ENCODE measurements around the gene CEBPZ.
A peak's percentile ranks its signal among the peaks of the same experiment; 100 is the strongest.
"Not testable (repeated sequence)": the region's sequence is repeated elsewhere in the genome, so short reads cannot be mapped to it uniquely, and the experiment has no call there.

Gene CEBPZ

GRCh38 chr2:37230581-37230980 is 815 bp downstream of the CEBPZ start:
- intact Hi-C loops (cut with DNase I; ENCODE audit: low total_unique reads): loop anchor here (10.0 kb wide), 1 partner anchor 94 kb away; the partner anchor contains the start of gene PRKD3
- Histone ChIP-seq H3K27ac (peak overlapping the region; percentile 85 to 97), H3K36me3 (peaks cover 14 to 20% (median 17%) of the 10 kb centered on the region in 3 donors), H3K4me3 (peak overlapping the region; percentile 79 to 98), H3K27me3 (no peaks in the 10 kb centered on the region), H3K9me3 (no peaks in the 10 kb centered on the region), H3K4me1 (peaks cover 0 to 52% (median 25%) of the 10 kb centered on the region in 4 donors)
- TF ChIP-seq, protein P1, sequence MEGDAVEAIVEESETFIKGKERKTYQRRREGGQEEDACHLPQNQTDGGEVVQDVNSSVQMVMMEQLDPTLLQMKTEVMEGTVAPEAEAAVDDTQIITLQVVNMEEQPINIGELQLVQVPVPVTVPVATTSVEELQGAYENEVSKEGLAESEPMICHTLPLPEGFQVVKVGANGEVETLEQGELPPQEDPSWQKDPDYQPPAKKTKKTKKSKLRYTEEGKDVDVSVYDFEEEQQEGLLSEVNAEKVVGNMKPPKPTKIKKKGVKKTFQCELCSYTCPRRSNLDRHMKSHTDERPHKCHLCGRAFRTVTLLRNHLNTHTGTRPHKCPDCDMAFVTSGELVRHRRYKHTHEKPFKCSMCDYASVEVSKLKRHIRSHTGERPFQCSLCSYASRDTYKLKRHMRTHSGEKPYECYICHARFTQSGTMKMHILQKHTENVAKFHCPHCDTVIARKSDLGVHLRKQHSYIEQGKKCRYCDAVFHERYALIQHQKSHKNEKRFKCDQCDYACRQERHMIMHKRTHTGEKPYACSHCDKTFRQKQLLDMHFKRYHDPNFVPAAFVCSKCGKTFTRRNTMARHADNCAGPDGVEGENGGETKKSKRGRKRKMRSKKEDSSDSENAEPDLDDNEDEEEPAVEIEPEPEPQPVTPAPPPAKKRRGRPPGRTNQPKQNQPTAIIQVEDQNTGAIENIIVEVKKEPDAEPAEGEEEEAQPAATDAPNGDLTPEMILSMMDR (IDR thresholded peaks at IDR 0.05): no peak
- no peak for DNase-seq

DNA sequence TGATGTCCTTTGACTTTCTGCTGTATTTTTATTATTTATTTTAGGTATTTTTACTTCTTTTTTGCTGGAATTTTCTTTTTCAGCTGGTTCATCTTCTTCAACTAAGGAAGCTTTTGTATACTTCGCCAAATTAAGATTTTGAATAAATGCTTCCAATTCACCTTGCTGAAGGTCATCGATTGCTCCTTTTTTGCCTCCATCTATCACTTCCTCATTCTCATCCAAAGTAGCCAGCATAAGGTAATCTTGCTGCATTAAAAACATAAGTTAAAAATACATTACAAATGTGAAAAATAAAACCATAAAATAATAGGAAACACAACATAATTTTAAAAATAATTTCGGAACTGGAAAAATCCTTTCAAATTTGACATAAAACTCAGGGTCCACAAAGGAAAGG is 2.6 kb downstream of the CEBPZ start:
- Histone ChIP-seq H3K27me3 (no peaks in the 10 kb centered on the region), H3K4me1 (peaks cover 0 to 52% (median 25%) of the 10 kb centered on the region in 4 donors), H3K4me3 (no peak overlapping the region), H3K9me3 (no peaks in the 10 kb centered on the region), H3K27ac (no peak overlapping the region), H3K36me3 (peaks cover 14 to 23% (median 17%) of the 10 kb centered on the region in 3 donors)
- intact Hi-C loops (cut with DNase I; ENCODE audit: low total_unique reads): no loop called here
- TF ChIP-seq, protein P1 (IDR thresholded peaks at IDR 0.05): no peak
- DNase-seq: no peak

DNA sequence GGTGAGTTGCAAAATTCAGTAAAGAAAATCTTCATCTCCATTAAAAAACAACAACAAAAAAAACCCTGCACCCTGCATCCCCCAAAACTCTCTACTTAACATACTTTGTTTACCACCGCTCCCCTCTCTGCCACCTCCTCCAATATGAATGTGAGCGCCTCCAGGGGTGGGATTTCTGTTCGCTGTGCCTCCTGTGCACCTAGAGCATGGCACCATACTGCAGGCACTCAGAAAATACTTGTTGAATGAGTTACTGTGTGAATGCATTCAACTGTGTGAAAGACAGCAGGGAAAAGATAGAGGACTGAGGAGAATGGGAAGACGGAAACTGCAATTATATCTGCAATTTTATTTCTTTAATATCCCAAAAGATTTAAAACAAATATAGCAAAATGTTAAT is 4.5 kb downstream of the CEBPZ start:
- Histone ChIP-seq H3K4me3 (no peak overlapping the region), H3K27me3 (no peaks in the 10 kb centered on the region), H3K9me3 (no peaks in the 10 kb centered on the region), H3K27ac (no peak overlapping the region), H3K4me1 (peaks cover 0 to 40% (median 14%) of the 10 kb centered on the region in 4 donors), H3K36me3 (peaks cover 22 to 42% (median 29%) of the 10 kb centered on the region in 3 donors)
- TF ChIP-seq, protein P1 (IDR thresholded peaks at IDR 0.05): no peak
- DNase-seq: no peak
- intact Hi-C loops (cut with DNase I; ENCODE audit: low total_unique reads): no loop called here

GRCh38 chr2:37225129-37225528 is 6.3 kb downstream of the CEBPZ start:
- H3K4me3 ChIP-seq; DNase-seq; intact Hi-C loops (cut with DNase I; ENCODE audit: low total_unique reads); H3K27ac ChIP-seq; H3K9me3 ChIP-seq; H3K27me3 ChIP-seq: not testable (repeated sequence)
- H3K36me3 ChIP-seq: peaks cover 37 to 59% (median 43%) of the 10 kb centered on the region in 3 donors
- H3K4me1 ChIP-seq: peaks cover 0 to 33% (median 9%) of the 10 kb centered on the region in 4 donors

DNA sequence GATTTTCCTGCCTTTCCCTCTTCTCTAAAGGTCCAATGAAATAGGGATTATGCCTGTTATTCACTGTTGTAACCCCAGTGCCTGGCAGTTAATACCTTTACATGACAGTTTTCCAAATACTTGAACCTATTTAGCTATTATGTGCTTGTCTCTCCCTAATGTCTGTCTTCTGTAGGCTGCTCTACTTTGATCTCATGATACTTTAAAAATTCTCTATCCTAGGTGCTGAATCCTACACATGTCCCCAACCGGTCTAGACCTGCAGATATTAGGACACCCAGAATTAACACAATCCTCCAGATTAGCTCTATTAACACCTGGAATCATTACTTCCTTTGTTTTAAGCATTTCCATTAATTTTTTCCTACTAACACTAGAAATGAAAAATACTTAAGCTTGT is 7.3 kb downstream of the CEBPZ start:
- intact Hi-C loops (cut with DNase I; ENCODE audit: low total_unique reads): no loop called here
- TF ChIP-seq, protein P1 (IDR thresholded peaks at IDR 0.05): no peak
- Histone ChIP-seq H3K36me3 (peaks cover 46 to 70% (median 53%) of the 10 kb centered on the region in 3 donors), H3K9me3 (no peaks in the 10 kb centered on the region), H3K4me3 (no peak overlapping the region), H3K4me1 (peaks cover 0 to 22% (median 0%) of the 10 kb centered on the region in 4 donors), H3K27ac (no peak overlapping the region), H3K27me3 (no peaks in the 10 kb centered on the region)
- no peak for DNase-seq

GRCh38 chr2:37223131-37223530 is 8.3 kb downstream of the CEBPZ start:
- TF ChIP-seq, protein P1 (IDR thresholded peaks at IDR 0.05): no peak

More at GRCh38 chr2:37223131-37223530, 8.3 kb downstream of the CEBPZ start:
- DNase-seq: no peak
- no peak overlapping the region for H3K4me3 ChIP-seq
- peaks cover 46 to 74% (median 58%) of the 10 kb centered on the region in 3 donors for H3K36me3 ChIP-seq
- no peaks in the 10 kb centered on the region for H3K9me3 ChIP-seq
- H3K27me3 ChIP-seq: no peaks in the 10 kb centered on the region
- H3K4me1 ChIP-seq: peaks cover 0 to 19% (median 0%) of the 10 kb centered on the region in 4 donors
- intact Hi-C loops (cut with DNase I; ENCODE audit: low total_unique reads): no loop called here
- no peak overlapping the region for H3K27ac ChIP-seq

All from tibial artery (tissue), 4 donors.